Stimulated activated effector memory CD8-positive, alpha-beta T cell treated with anti-CD3 and anti-CD28 coated beads, Interleukin-12 subunit alpha, Interleukin-12 subunit beta, amount 100 ng/mL, for 72 hours (primary cell): Measurements from ENCODE around the gene IGF2R.

Experiments
- ATAC-seq: fragments of 150-1000 bp; cut with Tn5 transposase; 2 replicates; pipeline ENCODE4 v1.10.0; 2021
- DNase-seq, 2 donors: peaks; one replicate each; pipeline ENCODE4 v3.0.0; 2021 to 2022; ENCODE audit warnings: low spot score in 2 of 2
- H3K27ac Mint-ChIP-seq: one replicate; pipeline ENCODE4 v1.8.0; 2022; ENCODE audit warnings: mild to moderate bottlenecking, mixed read lengths
- H3K36me3 Mint-ChIP-seq: one replicate; pipeline ENCODE4 v1.8.0; 2022; ENCODE audit warnings: mild to moderate bottlenecking, mixed read lengths
- H3K4me1 Mint-ChIP-seq: one replicate; pipeline ENCODE4 v1.8.0; 2022; ENCODE audit warnings: mixed read lengths
- H3K4me3 Mint-ChIP-seq: one replicate; pipeline ENCODE4 v1.8.0; 2022; ENCODE audit warnings: mild to moderate bottlenecking, mixed read lengths
- H3K9me3 Mint-ChIP-seq: one replicate; pipeline ENCODE4 v1.8.0; 2022; ENCODE audit warnings: mixed read lengths

IGF2R gene

DNA sequence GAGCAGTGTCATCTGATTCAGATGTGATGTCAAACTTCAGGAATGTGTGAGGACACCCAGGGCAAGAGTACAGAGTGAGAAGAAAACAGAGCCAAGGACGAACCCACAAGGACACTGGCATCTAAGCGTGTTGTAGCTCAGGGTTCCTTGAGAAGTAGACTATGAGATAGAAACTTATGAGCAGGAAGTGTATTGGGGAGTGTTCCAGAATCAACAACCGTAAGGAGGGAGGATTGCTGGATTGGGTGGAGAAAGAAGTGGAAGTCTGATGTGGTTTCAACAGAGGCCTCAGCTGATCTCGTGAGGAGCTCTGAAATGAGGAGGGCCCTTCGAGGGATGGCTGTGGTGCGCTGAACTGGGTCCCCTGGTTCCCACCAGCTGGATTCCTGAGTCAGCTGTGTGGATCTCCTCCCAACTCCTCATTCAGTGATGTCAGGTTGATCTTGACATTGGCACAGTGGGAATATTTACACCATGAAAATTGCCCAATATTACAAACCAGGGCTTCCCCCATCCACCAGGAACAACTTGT is 25.7 kb upstream of the IGF2R start:
- no peak overlapping the region for H3K4me3 Mint-ChIP-seq
- no peaks in the 10 kb centered on the region for H3K36me3 Mint-ChIP-seq
- DNase-seq (no peak), ATAC-seq (no peak)
- H3K4me1 Mint-ChIP-seq: peaks cover 10% of the 10 kb centered on the region
- H3K27ac Mint-ChIP-seq: no peak overlapping the region
- H3K9me3 Mint-ChIP-seq: peaks cover 8% of the 10 kb centered on the region

DNA sequence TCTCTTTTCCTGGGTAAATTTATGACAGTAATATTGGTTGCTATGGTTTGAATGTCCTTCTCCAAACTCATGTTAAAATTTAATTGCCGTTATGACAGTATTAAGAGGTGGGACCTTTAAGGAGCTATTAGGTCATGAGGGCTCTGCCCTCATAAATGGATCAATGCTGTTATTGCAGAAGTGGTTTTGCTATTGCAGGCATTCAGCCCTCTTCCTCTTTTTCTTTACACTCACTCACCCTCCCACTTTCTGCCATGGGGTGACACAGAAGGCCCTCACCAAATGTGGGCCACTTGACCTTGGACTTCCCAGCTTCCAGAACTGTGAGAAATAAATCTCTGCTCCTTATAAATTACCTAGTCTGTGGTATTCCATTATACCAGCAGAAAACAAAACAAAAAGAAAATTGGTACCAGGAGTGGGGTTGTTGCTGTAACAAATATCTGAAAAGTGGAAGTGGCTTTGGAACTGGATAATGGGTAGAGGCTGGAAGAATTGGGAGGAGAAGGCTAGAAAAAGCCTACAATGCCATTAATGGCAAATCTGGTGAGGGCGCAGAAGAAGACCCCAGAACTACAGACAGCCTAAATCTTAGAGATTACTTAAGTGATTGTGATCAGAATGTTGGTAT is 24.8 kb upstream of the IGF2R start:
- H3K27ac Mint-ChIP-seq: no peak overlapping the region
- ATAC-seq (no peak), DNase-seq (no peak)
- peaks cover 10% of the 10 kb centered on the region for H3K4me1 Mint-ChIP-seq
- no peak overlapping the region for H3K4me3 Mint-ChIP-seq
- H3K36me3 Mint-ChIP-seq: no peaks in the 10 kb centered on the region
- peaks cover 8% of the 10 kb centered on the region for H3K9me3 Mint-ChIP-seq

DNA sequence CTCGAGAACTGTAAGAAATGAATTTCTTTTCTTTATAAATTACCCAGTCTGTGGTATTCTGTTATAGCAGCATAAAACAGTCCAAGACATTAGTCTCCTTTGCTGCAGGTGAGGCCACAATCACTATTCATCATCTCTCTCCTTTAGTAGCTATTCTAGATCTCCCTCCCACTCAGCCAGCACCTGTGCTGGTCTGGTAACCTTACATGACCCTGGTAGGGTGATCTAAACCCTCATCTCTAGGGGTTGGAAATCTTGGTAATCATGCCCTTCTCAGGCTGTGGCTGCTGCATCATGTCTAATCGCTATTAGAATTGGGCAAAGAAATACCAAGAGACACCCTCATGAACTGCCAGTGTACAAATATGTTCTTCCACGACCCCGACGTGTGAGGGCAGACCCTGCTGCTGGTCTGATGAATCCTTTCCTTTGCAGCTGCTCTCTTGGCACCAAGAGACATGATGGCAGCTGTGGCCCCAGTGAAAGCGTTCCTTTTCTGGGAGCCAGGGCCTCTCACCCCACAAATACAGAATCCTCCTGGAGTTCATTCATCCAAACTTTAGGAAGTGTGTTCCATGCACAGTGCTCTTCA is 23.0 kb upstream of the IGF2R start:
- DNase-seq (no peak), ATAC-seq (no peak)
- Mint-ChIP-seq H3K9me3 (peaks cover 8% of the 10 kb centered on the region), H3K27ac (no peak overlapping the region), H3K4me1 (peaks cover 10% of the 10 kb centered on the region), H3K36me3 (no peaks in the 10 kb centered on the region), H3K4me3 (no peak overlapping the region)

DNA sequence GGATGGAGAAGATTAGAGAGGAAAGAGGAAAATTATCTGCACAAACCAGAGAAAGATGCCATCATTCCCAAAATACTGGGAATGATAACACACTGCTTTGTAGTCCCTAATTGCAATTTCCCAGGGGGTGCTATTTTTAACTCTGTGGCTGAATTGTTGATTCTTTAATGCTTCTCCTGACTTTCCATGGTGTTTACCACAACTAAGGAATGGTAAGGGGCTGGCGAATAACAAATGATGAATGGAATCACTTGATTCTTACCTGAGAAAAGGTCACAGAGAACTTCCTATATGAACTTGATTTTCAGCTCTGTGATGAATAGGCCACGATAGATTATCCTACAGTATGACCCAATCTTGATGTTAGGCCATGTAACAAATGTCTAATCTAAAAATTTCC is 22.0 kb upstream of the IGF2R start:
- Mint-ChIP-seq H3K4me1 (peaks cover 2% of the 10 kb centered on the region), H3K36me3 (no peaks in the 10 kb centered on the region), H3K4me3 (no peak overlapping the region)

DNA sequence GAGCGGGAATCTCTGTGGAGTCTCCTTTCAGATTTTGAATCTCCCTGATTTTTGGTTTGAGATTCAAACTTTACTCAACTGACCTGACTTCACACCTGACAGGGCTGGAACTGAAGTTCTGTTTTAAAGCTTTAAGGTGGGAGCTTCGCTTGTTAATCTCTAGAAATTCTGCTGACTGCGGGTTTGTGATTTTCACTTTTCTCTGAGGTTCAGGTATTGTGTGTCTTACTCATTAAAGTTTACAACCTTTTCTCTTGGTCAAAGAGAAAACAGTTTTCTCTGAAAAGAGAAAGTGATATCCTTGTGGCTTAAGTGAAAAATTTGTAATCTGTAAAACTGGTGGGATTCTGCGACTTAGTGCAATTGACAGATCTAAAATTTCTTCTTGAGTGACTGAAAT is 20.7 kb upstream of the IGF2R start:
- no peak overlapping the region for H3K4me3 Mint-ChIP-seq
- no peak overlapping the region for H3K27ac Mint-ChIP-seq
- H3K4me1 Mint-ChIP-seq: no peaks in the 10 kb centered on the region
- H3K9me3 Mint-ChIP-seq: peaks cover 8% of the 10 kb centered on the region
- DNase-seq: no peak
- H3K36me3 Mint-ChIP-seq: no peaks in the 10 kb centered on the region
- no peak for ATAC-seq

More for the DNA sequence above, 22.0 kb upstream of the IGF2R start:
- no peak overlapping the region for H3K27ac Mint-ChIP-seq
- H3K9me3 Mint-ChIP-seq: peaks cover 8% of the 10 kb centered on the region
- no peak for ATAC-seq
- DNase-seq: no peak

DNA sequence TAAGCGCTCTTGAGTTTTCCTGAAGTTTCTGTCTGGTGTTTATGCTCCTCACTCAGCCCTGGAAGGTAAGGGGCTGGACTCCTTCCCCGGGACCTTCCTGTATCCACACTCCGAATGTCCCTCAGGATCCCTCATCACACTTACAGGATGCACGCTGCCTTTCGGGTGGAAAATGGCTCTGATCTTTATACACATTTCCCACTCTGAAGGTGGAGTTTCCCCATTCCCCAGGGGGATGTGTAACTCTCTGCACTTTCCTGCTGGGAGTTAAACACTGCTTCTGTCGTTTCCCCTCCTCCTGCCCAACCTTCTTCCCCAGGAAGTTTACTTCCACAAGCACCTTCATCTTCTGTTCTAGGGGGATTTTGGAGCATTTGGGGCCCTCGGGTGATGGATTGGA is 17.1 kb upstream of the IGF2R start:
- DNase-seq (no peak), ATAC-seq (no peak)
- Mint-ChIP-seq H3K4me1 (no peaks in the 10 kb centered on the region), H3K36me3 (no peaks in the 10 kb centered on the region), H3K27ac (no peak overlapping the region), H3K9me3 (no peaks in the 10 kb centered on the region), H3K4me3 (no peak overlapping the region)

DNA sequence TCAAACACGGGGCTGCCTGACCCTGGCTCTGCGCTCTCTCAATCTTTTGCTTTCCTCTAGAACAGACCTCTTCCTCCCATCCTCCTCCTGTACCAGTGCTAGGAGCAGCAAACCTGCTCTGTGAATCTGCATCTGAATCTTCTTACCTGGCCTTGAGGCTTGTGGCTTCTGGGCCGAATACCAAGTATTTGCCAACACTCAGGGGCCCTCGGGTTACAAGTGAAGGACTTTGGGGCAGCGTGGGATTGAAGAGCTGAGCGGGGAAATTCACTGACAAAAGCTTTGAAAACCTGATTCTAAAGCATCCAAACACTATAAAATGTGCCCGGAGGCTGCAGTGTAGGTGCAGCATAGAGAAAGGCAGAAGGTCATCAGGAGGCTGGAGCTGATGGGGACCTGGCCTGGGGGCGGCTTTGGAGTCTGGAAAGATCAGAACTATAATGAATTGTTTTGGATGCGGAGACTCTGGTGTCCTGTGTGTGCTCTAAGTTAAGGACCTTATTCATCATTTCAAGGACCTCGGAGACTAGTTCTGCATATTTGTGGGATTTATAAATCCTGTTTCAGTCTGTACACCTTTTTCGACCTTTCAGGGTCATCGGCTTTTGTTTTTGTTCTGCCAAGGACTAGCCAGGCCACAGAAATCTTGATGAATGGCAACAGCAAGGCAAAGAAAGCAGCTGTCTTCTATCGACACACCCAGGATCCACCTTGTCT is 16.4 kb upstream of the IGF2R start:
- Mint-ChIP-seq H3K9me3 (no peaks in the 10 kb centered on the region), H3K36me3 (no peaks in the 10 kb centered on the region), H3K4me3 (no peak overlapping the region), H3K4me1 (no peaks in the 10 kb centered on the region), H3K27ac (no peak overlapping the region)
- ATAC-seq (no peak), DNase-seq (no peak)

DNA sequence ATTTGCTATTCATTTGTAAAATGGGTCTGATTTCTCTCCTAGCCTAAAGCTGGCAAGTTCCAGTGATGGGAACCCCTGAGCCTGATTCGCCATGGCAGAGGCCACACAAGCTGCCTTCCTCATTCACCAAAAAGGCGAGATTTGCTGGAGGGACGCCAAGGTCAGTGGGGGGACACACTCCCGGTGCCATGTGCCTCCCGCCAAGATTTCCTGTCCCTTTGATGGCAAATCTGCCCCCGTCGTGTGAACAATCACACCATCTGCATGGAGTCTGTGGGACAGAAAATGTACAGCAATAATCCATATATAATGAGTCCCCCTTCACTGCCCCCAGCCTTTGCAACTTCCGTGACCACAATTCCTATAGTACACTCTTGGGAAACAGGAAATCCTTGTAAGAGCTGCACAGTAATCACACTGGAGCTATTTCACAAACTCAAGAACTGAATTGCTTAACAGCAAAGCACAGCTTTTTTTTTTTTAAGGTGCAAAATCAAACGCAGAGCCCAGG is 15.7 kb upstream of the IGF2R start:
- H3K36me3 Mint-ChIP-seq: no peaks in the 10 kb centered on the region
- no peak overlapping the region for H3K4me3 Mint-ChIP-seq
- no peaks in the 10 kb centered on the region for H3K9me3 Mint-ChIP-seq
- DNase-seq (no peak), ATAC-seq (no peak)
- H3K27ac Mint-ChIP-seq: no peak overlapping the region
- no peaks in the 10 kb centered on the region for H3K4me1 Mint-ChIP-seq

DNA sequence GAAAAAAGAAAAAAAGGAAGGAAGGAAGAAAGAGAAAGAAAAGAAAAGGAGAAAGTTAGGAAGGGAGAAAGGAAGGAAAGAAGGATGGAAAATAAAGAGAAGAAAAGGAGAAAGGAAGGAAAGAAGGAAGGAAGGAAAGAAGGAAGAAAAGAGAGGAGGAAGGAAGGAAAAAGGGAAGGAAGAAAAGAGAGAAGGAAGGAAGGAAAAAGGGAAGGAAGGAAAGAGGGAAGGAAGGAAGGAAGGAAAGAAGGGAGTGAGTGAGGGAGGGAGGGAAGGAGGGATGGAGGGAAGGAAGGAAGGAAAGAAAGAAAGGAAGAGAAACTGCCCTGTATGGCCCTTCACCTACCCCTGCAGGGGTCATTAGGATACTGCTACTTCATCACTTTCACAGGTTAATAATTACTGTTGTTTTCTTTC is 12.9 kb upstream of the IGF2R start:
- no peak for DNase-seq
- Mint-ChIP-seq H3K4me3 (no peak overlapping the region), H3K36me3 (no peaks in the 10 kb centered on the region), H3K9me3 (no peaks in the 10 kb centered on the region), H3K27ac (no peak overlapping the region), H3K4me1 (peaks cover 6% of the 10 kb centered on the region)
- no peak for ATAC-seq

DNA sequence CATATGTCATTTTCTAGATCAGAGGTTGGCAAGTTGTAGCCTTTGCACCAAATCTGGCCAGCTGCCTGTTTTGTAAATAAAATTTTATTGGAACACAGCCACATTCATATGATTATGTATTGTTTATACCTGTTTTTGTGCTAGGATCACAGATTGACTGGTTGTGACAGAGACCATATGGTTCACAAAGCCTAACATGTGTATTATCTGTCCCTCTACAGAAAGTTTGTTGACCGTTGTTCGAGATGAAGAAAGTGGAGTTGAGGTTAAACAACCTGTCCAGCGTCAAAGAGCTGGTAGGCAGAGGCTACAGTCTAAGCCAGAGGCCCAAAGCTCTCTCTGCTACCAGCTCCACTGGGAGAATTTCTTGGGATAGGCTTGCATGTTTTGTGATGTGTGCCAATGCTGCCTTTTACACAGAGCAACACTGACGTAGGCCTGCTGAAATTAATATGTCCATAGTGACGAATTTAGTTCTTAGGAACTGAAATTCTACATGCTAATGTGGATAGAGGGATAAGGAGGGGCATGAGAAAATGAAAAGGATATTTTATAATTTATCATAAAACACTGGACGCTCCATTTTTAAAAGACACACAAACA is 11.7 kb upstream of the IGF2R start:
- DNase-seq (no peak), ATAC-seq (no peak)
- Mint-ChIP-seq H3K27ac (no peak overlapping the region), H3K36me3 (no peaks in the 10 kb centered on the region), H3K9me3 (no peaks in the 10 kb centered on the region), H3K4me1 (peaks cover 6% of the 10 kb centered on the region), H3K4me3 (no peak overlapping the region)

DNA sequence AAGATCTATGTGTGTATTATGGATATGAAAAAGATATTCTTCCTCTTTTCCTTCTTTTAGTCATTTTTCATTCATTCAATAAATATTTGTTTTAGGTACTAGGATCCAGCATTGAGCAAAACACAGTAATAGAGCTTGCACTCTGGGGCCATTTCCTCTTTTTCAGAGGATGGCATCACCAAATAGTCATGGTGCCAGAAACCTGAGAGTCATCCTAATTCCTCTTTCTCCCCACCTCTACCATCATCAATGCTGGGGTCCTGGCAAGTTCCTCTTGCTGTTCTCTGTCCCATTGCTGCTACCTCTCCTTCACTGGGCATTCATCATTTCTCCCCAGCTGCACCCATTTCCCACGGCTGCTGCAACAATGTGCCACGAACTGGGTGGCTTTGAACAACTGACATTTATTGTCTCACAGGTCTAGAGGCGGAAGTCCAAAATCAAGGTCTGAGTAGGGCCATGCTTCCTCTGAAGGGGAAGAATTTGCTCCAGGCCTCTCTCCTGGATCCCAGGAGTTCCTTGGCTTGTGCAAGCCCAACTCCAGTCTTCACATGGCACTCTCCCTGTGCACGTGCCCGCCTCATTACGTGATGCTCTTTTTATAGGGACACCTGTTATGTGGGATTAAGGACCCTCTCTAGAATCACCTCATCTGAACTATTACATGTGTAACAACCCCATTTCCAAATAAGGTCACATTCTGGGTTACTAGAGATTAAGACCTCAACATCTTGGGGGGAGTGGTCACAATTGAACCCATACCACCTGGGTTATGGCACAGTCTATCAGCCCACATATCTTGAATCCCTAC is 9.5 kb upstream of the IGF2R start:
- H3K36me3 Mint-ChIP-seq: no peaks in the 10 kb centered on the region
- no peak for DNase-seq
- peaks cover 6% of the 10 kb centered on the region for H3K4me1 Mint-ChIP-seq
- no peaks in the 10 kb centered on the region for H3K9me3 Mint-ChIP-seq
- H3K27ac Mint-ChIP-seq: no peak overlapping the region
- ATAC-seq: no peak
- H3K4me3 Mint-ChIP-seq: no peak overlapping the region

DNA sequence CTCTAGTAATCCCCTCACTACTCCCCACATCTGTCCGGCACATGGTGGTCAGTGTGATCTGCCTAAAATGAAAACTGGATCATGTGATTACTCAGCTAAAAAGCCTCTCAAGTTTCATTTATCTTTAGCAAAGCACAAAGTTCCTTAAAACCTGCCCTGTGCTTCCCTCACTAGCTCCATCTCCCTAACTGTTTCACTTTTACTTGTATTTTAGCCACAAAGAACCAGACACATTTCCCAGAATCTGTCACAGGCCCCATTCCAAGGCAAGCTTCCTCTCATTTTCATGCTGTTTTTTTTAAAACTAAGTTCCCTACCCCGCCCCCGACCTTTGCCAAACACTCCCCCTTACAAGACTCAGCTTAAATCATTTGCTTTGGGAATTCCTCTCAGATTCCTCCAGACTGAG is 8.9 kb upstream of the IGF2R start:
- ATAC-seq: no peak

DNA sequence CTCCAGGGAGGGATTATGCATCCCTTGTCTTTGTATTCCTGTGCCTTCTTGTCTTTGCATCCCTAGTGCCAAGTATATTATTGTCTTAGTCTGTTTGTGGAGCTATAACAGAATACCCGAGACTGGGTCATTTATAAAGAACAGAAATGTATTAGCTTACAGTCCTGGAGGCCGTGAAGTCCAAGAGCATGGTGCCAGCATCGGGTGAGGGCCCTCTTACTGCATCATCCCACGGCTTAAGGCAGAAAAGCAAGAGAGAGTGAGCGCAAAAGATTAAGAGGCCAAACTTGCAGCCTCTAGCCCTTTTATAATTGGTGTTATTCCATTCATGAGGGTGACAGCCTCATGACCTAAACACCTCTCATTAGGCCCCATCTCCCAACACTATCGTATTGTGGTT is 8.4 kb upstream of the IGF2R start:
- H3K9me3 Mint-ChIP-seq: no peaks in the 10 kb centered on the region
- H3K4me1 Mint-ChIP-seq: peaks cover 6% of the 10 kb centered on the region
- H3K4me3 Mint-ChIP-seq: no peak overlapping the region
- no peaks in the 10 kb centered on the region for H3K36me3 Mint-ChIP-seq
- DNase-seq (no peak), ATAC-seq (no peak)
- no peak overlapping the region for H3K27ac Mint-ChIP-seq

More for the DNA sequence above, 8.9 kb upstream of the IGF2R start:
- no peak for DNase-seq
- Mint-ChIP-seq H3K36me3 (no peaks in the 10 kb centered on the region), H3K4me1 (peaks cover 6% of the 10 kb centered on the region), H3K27ac (no peak overlapping the region), H3K9me3 (no peaks in the 10 kb centered on the region), H3K4me3 (no peak overlapping the region)

DNA sequence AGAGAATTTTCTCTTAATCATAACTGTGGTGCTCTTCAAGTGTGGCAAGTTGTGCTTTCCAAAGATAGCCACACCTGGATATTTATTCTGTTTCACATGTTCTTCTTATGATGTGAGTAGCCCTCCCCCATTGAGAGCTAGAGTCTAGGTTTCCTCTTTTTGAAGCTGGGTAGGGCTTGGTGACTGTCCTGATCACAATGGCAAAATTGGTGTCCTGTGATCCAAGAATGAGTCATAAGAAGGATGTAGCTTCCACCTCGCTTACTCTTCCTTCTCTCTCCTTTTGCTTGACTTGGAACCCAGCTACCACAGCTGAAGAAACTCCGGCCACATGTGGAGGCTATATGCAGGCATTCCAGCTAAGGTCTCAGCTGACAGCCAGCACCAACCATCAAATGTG is 7.4 kb upstream of the IGF2R start:
- Mint-ChIP-seq H3K4me1 (peaks cover 6% of the 10 kb centered on the region), H3K4me3 (no peak overlapping the region), H3K27ac (no peak overlapping the region), H3K36me3 (no peaks in the 10 kb centered on the region), H3K9me3 (no peaks in the 10 kb centered on the region)
- DNase-seq (no peak), ATAC-seq (no peak)

DNA sequence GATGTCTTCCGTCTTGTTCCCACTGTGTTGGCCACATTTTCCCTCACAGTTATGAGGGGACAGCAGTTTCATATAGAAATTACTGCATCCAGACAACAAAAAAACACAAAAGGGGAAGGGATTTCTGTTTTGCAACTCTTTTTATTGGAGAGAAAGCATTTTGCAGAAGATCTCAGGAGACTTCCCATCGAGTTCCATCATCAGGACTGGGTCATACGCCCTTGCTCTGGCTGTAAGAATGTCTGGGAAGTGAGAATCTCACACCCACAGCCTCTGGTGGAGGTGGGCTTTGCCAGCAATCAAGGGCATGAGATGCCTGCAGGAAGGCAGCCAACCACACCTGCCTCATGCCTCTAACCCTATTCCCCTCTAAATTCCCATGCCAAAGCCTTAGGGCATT is 5.8 kb upstream of the IGF2R start:
- H3K4me1 Mint-ChIP-seq: peaks cover 6% of the 10 kb centered on the region
- no peaks in the 10 kb centered on the region for H3K36me3 Mint-ChIP-seq
- no peak overlapping the region for H3K4me3 Mint-ChIP-seq
- no peaks in the 10 kb centered on the region for H3K9me3 Mint-ChIP-seq
- H3K27ac Mint-ChIP-seq: no peak overlapping the region
- no peak for DNase-seq
- ATAC-seq: no peak
